Neutrophil (primary cell): ENCODE results near the gene REEP3.

Source experiments
- H3K27ac ChIP-seq: fragments of 200-600 bp; sonication (generic); 2 replicates; pipeline ENCODE4 v1.5.1; 2016; ENCODE audit warnings: mild to moderate bottlenecking, moderate library complexity
- H3K27me3 ChIP-seq: fragments of 200-600 bp; sonication (generic); 2 replicates; pipeline ENCODE4 v1.6.0; 2016; ENCODE audit warnings: mild to moderate bottlenecking
- H3K36me3 ChIP-seq: fragments of 200-600 bp; sonication (generic); 2 replicates; pipeline ENCODE4 v1.5.1; 2017
- H3K4me1 ChIP-seq, 2 experiments: fragments of 200-600 bp in 1 of 2; sonication (generic) in 1 of 2; 1 replicate in 1 of 2; 2 replicates in 1 of 2; pipeline versions ENCODE4 v1.5.1 to v1.6.1; 2013 to 2016; ENCODE audit warnings: low read depth in 1 of 2, low read length in 1 of 2, mild to moderate bottlenecking in 1 of 2, moderate library complexity in 1 of 2; ENCODE audit not compliant: control insufficient read depth in 1 of 2, insufficient read depth in 1 of 2
- H3K4me3 ChIP-seq, 2 experiments: fragments of 200-600 bp in 1 of 2; sonication (generic) in 1 of 2; 1 replicate in 1 of 2; 2 replicates in 1 of 2; pipeline ENCODE4 v1.5.1; 2013 to 2016; ENCODE audit warnings: low read depth in 1 of 2, low read length in 1 of 2, mild to moderate bottlenecking in 1 of 2, moderate library complexity in 1 of 2
- H3K9me3 ChIP-seq: fragments of 200-600 bp; sonication (generic); 2 replicates; pipeline ENCODE4 v1.5.1; 2016
- TF ChIP-seq, protein P1 (sequence below): fragments of 200-600 bp; sonication (generic); IDR thresholded peaks from 2 replicates; pipeline ENCODE4 v1.5.1; 2016; ENCODE audit warnings: antibody characterized with exemption

Gene REEP3

DNA sequence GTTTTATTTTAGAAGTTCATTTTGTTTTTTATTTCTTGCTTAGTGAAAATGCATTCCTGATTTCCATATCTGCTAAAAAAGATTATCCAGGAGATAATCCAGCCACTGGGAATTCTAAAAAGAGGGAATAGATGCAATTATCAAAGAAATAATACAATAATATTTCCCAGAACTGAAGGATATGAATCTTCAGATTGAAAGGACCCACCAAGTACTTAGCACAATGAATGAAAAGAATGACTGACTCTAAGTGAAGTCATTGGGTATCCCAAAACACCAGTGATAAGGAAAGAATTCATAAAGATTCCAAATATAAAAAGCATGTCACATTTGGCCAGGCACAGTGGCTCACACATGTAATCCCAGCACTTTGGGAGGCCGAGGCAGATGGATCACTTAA, 79.3 kb downstream of the REEP3 start:
- Histone ChIP-seq H3K27ac (no peak overlapping the region), H3K27me3 (no peaks in the 10 kb centered on the region), H3K36me3 (peaks cover 28% of the 10 kb centered on the region), H3K4me1 (no peaks in the 10 kb centered on the region), H3K9me3 (no peaks in the 10 kb centered on the region), H3K4me3 (no peak overlapping the region)
- TF ChIP-seq, protein P1, sequence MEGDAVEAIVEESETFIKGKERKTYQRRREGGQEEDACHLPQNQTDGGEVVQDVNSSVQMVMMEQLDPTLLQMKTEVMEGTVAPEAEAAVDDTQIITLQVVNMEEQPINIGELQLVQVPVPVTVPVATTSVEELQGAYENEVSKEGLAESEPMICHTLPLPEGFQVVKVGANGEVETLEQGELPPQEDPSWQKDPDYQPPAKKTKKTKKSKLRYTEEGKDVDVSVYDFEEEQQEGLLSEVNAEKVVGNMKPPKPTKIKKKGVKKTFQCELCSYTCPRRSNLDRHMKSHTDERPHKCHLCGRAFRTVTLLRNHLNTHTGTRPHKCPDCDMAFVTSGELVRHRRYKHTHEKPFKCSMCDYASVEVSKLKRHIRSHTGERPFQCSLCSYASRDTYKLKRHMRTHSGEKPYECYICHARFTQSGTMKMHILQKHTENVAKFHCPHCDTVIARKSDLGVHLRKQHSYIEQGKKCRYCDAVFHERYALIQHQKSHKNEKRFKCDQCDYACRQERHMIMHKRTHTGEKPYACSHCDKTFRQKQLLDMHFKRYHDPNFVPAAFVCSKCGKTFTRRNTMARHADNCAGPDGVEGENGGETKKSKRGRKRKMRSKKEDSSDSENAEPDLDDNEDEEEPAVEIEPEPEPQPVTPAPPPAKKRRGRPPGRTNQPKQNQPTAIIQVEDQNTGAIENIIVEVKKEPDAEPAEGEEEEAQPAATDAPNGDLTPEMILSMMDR, result no peak

DNA sequence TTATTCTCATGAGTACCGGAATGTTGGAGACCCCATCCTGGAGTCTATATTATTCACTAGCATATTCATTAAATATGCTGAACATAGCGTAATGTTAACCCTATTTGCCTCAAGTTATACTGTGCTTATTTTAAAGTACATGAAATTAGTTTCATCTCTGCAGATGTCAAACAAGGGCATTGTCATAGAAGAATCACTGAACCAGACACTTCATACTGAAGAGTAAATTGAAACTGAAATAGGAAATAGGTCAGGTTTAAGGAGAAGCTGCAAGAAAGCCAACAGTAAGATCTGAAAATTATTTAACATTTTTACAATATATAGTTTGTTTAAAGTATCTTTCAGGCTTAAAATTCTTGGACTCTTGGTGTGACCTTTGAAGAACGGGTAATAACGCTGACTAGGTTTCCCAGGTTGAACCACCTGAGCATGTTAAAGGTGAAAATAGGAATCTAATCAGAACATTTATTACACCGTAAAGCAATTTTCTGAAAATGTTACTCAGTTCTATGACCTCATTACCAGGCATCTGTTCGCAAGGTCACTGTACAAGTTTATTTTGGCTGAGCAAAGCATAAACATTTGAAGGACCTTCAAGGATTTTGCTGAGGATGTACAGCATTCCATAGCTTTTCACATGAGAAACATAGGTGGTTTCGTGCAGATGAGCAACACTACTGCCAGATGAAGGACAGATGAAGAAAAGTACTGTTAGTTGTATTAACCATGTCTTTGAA, 82.7 kb downstream of the REEP3 start:
- Histone ChIP-seq H3K9me3 (no peaks in the 10 kb centered on the region), H3K4me1 (no peaks in the 10 kb centered on the region), H3K27ac (no peak overlapping the region)

DNA sequence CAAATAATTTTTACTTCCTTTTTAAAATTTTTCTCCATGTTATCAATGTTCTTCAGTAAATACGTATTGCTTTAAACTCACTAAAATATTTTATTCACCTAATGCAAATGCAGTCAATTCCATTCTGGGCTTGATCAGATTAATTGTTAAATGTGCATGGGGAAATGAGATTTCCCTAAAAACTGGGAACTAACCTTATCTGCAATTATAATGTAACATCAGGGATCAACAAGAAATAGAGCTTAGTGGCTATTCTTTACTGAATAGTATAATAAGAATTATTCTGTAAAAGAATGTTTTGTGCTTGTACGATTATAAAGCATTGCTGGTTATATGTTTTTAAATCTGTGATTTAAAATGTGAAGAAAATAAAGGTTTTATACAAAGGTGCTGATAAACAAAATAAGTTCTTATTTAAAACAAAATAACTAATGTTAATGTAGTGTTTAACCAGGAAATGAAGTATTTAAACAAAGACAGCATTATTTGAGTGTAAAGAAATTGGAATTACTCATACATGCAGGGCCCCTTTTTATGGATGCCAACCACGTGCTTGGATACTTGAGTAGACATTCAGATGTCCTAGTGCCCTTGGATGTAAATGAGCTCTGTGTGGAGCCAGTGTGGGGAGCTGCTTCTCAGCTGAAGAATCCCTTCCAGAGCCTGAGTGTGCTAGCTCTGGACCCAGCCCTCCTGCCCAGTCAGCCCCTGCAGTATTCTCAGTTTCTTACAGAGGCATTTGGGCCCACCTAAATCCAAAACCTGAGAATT, 84.2 kb downstream of the REEP3 start:
- no peaks in the 10 kb centered on the region for H3K9me3 ChIP-seq
- H3K4me3 ChIP-seq, result no peak overlapping the region
- H3K27ac ChIP-seq, result no peak overlapping the region
- TF ChIP-seq, protein P1, result no peak
- no peaks in the 10 kb centered on the region for H3K27me3 ChIP-seq
- peaks cover 18% of the 10 kb centered on the region for H3K36me3 ChIP-seq
- H3K4me1 ChIP-seq, result no peaks in the 10 kb centered on the region

More for the DNA sequence above, 82.7 kb downstream of the REEP3 start:
- Histone ChIP-seq H3K36me3 (peaks cover 18% of the 10 kb centered on the region), H3K4me3 (no peak overlapping the region), H3K27me3 (no peaks in the 10 kb centered on the region)
- TF ChIP-seq, protein P1, result no peak

GRCh38 chr10:63608511-63608910, 87.3 kb downstream of the REEP3 start:
- H3K4me1 ChIP-seq, result no peaks in the 10 kb centered on the region
- no peak overlapping the region for H3K27ac ChIP-seq
- no peaks in the 10 kb centered on the region for H3K9me3 ChIP-seq
- H3K27me3 ChIP-seq, result no peaks in the 10 kb centered on the region
- TF ChIP-seq, protein P1, result no peak
- peaks cover 7% of the 10 kb centered on the region for H3K36me3 ChIP-seq
- H3K4me3 ChIP-seq, result no peak overlapping the region

DNA sequence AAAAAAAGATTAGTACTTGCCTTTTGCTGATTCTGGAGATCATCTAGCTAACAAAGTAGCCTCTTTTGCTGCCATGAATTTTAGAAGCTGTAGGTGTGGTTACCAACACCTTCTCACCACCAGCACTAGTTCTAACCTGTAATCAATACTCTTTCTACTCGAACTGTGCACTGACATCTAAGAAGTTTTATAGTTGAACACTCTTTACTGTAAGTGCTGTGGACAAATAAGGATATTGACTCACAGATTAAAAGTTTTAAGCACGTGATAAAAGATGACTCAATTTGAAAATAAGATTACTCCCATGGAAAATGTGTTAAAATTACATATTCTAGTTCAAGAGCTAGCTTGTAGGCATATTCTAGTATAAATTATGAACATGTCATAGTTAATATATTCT, 89.9 kb downstream of the REEP3 start:
- Histone ChIP-seq H3K9me3 (no peaks in the 10 kb centered on the region), H3K27ac (no peak overlapping the region), H3K36me3 (peaks cover 6% of the 10 kb centered on the region), H3K27me3 (no peaks in the 10 kb centered on the region), H3K4me3 (no peak overlapping the region), H3K4me1 (no peaks in the 10 kb centered on the region)
- TF ChIP-seq, protein P1, result no peak
